GM19463 (cell line): Measurements from ENCODE around the gene GARIN1A.
A peak's percentile ranks its signal among the peaks of the same experiment; 100 is the strongest.
"Not testable (repeated sequence)": the region's sequence is repeated elsewhere in the genome, so short reads cannot be mapped to it uniquely, and the experiment has no call there.

ENCODE experiments used
- ATAC-seq: cut with Tn5 transposase; IDR thresholded peaks from one replicate; pipeline ENCODE4 v1.9.1; 2021; ENCODE audit warnings: mild to moderate bottlenecking, moderate library complexity; ENCODE audit not compliant: unreplicated experiment

Gene GARIN1A

DNA sequence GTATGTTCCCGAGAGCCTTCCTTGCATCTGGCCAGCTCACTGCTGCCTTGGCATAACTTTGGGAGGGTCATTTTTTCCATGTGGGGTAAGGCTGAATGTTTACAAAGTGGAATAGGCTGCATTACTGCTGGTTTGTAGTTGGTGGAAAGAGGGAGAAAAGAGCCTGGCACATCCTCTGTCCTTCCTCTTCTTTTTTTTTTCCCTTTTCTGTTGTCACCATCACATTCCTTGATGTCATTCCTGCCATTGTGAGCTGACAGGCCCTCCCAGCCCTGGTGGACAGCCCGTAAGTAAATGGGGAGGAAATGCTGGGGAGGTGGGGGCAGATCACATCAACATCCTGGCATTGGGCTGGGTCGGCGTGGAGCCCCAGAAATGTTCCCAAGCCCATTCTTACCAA lies at the start of gene GARIN1A:
Gene GARIN1A, plus strand, starts transcription at position 301 of the 400 bp plus-strand sequence. CDS start 106 bp downstream, outside the sequence.
- ATAC-seq = no peak

DNA sequence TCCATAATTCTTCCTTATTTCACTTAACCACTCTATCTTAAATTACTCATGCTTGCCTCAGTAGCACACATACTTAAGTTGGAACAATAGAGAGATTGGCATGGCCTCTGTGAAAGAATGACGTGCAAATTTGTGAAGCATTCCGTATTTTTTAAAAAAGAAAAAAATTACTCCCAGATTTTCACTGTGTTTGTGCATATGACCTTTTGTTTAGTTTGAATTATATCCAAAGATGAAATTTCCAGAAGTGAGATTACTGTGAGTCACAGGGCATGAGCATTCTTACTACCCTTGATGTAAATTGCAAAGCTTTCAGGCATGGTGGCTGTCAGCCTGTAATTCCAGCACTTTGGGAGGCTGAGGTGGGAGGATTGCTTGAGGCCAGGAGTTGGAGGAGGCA lies 45.0 kb upstream of the GARIN1A start:
- not testable (repeated sequence) for ATAC-seq

DNA sequence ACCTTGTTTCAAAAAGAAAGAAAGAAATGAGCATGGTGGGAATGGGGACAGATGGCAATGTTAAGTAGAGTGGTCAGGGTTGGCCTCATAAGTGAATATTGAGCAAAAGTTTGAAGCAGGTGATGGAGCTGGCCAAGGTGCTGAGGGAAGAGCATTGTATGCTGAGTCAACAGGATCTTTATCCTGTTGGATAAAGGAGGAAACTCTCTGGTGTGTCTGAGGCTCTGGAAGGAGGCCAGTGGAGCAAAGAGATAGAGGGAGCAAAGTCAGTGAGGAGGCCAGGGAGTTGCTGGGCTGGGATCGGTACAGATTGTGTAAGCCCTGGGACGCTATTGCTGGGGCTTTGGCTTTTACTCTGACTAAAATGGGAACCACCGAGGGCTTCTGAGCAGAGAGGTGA lies 38.2 kb upstream of the GARIN1A start:
- ATAC-seq = not testable (repeated sequence)

DNA sequence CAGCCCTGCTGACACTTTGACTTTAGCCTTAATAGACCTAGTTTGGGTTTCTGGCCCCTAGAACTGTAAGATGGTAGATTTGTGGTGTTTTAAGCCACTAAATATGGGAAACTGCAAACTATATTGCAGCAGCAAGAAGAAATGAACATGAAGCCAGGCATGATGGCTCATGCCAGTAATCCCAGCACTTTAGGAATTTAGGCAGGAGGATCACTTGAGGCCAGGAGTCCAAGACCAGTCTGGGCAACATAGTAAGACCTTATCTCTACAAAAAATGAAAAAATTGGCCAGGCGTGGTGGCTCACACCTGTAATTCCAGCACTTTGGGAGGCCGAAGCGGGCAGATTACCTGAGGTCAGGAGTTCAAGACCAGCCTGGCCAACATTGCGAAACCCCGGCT lies 26.9 kb upstream of the GARIN1A start:
- ATAC-seq = not testable (repeated sequence)

DNA sequence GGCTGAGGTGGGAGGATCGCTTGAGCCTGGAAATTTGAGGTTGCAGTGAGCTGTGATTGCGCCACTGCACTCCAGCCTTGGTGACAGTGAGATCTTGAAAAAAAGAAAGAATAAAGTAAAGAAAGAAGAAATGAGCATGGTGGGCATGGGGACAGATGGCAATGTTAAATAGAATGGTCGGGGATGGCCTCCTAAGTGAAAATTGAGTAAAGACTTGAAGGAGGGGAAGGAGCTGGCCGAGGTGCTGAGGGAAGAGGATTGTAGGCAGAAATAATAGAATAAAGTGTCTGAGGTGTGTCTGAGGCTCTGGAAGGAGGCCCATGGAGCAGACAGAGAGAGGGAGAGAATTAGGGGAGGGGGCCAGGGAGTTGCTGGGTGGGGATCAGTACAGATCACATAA lies 26.2 kb upstream of the GARIN1A start:
- ATAC-seq = not testable (repeated sequence)

DNA sequence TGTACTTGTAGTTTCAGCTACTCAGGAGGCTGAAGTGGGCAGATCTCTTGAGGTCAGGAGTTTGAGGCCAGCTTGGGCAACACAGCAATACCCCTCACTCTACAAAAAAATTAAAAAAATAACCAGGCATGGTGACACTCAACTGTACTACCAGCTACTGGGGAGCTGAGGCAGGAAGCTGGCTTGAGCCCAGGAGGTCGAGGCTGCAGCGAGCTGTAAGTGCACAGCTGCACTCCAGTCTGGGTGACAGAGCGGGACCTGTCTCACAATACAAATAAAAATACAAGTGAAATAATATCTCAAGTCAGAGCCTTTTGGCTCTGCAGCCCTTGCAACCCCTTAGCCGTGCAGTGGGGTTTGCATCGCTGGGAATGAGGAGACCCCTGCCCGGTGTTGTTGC lies 25.2 kb upstream of the GARIN1A start:
- ATAC-seq = not testable (repeated sequence)

DNA sequence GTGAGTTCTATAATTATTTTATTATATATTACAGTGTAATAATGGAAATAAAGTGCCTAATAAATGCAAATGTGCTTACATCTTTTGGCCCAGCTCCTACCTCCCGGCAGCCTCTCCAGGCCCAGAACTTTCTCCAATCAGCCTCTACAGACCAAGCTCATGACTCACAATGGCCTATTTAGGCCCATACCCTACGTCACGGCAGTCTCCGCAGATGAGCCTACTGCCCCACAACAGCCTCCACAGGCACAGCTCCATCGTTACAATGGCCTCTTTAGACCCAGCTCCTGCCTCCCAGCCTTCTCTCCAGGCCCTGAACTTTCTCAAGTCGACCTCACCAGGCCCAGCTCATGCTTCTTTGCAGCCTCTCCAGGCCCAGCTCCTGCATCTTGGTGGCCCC lies 21.0 kb upstream of the GARIN1A start:
- ATAC-seq = not testable (repeated sequence)

DNA sequence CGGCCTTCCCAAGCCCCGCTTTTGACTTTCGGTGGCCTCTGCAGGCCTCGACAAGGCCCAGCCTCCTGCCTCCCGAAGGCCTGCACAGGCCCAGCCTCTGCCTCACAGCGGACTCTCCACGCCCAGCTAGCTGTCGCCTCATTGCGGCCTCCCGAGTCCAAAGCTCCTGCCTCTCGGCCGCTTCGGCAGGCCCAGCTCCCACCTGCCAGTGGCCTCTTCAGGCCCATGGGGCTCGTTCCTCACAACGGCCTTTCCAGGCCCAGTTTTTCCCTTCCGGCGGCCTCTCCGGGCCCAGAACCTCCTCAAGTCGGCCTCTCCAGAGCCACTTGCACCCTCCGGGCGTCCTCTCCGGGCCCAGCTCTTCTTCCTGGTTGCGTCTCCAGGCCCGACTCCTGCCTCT lies 19.5 kb upstream of the GARIN1A start:
- not testable (repeated sequence) for ATAC-seq

DNA sequence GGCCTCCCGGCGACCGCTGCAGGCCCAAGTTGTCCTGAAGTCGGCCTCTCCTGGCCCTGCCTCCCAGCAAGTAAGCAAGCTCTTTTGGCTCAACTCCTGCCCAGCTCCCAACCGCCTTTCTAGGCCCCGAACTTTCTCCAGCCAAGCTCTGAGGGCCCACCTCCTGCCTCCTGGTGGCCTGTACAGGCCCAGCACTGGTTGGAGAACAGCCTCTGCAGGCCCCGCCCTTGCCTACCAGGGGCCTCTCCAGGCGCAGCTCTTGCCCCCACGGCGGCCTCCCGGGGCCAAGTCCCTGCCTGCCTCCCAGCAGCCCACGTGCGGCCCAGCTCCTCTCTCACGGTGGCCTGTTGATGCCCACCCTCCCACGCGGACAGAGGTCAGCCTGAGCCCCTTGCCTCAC lies 18.9 kb upstream of the GARIN1A start:
- not testable (repeated sequence) for ATAC-seq

DNA sequence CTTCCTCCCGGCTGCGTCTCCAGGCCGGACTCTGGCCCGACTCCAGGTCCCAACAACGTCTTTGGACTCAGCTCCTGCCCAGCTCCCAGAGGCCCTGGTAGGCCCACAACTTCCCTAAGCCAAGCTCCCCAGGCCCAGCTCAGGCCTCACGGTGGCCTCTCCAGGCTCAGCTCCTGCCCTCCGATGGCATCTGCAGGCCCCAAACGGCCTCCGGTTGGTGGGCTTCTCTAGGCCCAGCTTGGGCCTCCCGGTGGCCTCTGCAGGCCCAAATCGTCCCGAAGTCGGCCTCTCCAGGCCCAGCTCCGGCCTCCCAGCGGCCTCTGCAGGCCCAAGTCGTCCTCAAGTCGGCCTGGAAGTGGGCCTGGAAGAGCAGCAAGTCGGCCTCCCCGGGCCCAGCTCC lies 18.0 kb upstream of the GARIN1A start:
- not testable (repeated sequence) for ATAC-seq

DNA sequence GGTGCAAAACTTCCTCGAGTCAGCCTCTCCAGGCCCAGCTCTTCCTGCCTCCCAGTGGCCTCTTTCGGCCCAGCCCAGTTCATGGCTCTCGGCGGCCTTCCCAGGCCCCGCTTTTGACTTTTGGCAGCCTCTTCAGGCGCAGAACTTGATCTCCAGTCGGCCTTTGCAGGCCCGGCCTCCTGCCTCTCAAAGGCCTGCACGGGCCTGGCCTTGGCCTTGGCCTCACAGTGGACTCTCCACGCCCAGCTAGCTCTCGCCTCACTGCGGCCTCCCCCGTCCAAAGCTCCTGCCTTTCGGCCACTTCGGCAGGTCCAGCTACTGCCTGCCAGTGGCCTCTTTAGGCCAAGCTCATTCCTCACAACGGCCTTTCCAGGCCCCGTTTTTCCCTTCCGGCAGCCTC lies 17.6 kb upstream of the GARIN1A start:
- not testable (repeated sequence) for ATAC-seq

DNA sequence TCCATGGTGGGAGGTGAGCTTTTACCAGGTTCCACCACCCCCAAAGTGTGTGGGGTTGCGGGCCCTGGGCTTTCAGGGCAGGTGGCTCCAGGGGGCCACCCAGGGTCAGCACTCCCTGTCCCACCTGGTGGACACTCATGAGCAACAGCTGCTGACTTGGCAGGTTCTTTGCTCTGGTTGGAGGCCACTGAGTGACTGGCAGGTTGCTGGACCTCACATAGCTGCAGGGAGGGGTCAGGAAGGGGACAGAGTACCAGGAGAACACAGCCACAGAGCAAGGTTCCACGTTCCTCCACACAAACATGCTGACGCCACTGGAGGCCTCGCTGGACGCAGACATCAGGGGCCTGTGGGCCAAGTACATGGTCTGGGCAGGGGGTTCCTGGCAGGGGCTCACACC lies 13.7 kb upstream of the GARIN1A start:
- ATAC-seq = not testable (repeated sequence)

DNA sequence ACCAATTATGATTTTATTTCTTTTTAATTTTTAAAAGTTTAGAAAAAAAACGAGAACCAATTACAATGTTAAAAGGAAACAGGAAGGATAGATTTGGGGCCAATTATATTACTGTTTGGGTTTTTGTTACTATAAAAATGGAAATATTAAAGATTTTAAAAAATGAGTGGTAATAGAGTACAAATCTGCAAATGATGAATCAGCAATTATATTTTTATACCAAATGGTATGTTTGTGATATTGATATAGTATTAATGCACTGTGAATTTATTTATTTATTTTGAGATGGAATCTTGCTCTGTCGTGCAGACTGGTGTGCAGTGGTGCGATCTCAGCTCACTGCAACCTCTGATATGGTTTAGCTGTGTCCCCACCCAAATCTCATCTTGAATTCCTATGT lies 11.5 kb upstream of the GARIN1A start:
- no peak for ATAC-seq

DNA sequence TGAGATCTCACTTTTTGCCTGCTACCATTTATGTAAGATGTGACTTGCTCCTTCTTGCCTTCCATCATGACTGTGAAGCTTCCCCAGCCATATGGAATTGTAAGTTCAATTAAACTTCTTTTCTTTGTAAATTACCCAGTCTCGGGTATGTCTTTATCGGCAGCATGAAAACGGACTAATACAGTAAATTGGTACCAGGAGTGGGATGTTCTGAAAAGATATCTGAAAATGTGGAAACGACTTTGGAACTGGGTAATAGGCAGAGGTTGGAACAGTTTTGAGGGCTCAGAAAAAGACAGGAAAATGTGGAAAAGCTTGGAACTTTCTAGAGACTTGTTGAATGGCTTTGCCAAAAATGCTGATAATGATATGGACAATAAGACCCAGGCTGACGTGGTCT lies 10.6 kb upstream of the GARIN1A start:
- no peak for ATAC-seq

DNA sequence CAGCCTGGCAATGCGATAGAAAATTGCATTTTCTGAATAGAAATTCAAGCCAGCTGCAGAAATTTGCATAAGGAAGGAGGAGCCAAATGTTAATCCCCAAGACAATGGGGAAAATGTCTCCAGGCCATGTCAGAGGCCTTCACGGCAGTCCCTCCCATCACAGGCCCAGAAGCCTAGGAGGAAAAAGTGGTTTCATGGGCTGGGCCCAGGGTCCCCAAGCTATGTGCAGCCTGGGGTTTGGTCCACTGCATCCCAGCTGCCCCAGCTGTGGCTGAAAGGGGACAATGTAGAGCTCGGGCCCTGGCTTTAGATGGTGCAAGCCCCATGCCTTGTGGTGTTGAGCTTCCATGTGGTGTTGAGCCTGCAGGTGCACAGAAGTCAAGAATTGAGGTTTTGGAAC lies 10.0 kb upstream of the GARIN1A start:
- no peak for ATAC-seq

DNA sequence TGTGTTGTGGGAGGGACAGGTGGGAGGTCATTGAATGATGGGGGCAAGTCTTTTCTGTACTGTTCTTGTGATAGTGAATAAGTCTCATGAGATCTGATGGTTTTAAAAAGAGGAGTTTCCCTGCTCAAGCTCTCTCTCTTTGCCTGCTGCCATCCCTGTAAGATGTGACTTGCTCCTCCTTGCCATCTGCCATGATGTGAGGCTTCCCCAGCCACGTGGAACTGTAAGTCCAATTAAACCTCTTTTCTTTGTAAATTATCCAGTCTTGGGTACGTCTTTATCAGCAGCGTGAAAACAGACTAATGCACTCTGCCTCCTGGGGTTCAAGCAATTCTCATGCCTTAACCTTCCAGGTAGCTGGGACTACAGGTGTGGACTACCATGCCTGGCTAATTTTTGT lies 8.9 kb upstream of the GARIN1A start:
- ATAC-seq = not testable (repeated sequence)

DNA sequence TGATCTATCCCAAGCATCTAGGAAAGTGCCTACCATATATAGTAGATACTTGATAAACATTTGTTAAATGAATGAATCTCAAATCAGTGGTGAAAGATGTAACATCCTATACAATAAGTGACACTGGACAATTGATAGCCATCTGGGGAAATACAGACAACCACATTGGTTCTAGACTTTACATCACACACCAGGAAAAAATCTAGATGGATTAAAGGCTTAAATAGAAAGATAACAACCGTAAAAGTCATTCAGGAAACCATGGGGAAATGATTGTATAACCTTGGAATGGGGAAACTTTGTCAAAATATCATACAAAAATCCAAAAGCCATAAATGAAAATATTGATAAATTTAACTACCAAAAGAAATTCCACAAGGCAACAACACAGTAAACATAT lies 7.0 kb upstream of the GARIN1A start:
- ATAC-seq = no peak

DNA sequence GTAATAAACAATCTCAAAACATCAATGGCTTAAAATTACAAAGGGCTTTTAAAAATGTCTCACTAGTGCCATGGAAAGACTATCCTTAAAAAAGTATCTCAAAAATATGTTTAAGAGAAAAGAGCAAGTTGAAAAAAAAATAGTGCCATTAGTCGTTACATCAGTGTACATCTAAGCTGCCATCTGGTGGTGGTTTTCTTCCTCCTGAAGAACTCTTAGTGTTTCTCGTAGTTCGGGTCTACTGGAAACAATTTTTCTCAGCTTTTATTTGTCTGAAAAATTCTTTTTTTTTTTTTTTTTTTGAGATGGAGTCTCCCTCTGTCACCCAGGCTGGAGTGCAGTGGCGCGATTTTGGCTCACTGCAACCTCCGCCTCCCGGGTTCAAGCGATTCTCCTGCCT lies 5.9 kb upstream of the GARIN1A start:
- no peak for ATAC-seq

DNA sequence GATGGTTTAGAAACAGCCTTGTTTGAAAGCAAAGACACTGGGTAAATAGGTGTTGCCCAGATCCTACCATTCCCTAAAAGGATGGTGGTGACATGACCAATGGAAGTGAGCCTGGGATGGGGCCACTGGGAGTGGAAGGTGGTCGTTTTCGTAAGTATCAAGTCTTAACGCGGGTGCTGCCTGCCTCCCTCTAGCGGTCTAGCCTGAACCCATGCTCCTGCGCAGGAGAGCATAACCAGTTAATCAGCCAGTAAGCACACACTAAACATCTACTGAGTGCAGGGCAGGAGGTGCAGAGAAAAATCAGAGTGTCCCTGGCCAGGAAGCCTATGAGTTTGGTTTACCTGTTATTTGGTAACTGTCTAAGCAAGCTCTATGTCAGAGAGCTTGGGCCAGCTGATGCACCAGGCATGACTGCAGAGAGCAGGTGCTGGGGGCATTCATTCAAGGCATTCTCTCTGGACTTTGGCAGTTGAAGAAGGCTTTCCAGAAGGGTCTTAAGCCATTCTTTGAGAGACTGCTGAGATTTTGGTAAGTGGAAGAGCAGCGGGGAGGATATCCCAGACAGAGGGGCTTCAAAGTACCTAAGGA lies 930 bp downstream of the GARIN1A start:
- no peak for ATAC-seq

DNA sequence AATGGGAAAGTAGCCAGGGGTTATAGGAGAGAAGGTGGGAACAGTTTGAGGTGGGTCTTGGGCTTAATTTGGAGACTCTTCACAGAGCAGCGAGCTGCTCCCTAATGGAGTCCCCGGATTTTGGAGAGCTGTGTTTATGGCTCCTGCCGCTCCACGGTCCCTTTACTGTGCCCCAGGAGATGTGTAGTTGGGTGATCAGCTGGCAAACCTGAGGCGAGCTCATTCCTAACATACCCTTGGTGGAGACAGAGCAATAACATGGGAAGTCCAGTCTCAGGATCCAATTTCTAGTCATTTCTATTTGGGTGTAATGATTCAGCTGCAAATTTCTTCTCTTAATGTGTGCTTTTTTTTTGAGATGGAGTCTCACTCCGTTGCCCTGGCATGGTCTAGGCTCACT lies 1.5 kb downstream of the GARIN1A start:
- no peak for ATAC-seq

DNA sequence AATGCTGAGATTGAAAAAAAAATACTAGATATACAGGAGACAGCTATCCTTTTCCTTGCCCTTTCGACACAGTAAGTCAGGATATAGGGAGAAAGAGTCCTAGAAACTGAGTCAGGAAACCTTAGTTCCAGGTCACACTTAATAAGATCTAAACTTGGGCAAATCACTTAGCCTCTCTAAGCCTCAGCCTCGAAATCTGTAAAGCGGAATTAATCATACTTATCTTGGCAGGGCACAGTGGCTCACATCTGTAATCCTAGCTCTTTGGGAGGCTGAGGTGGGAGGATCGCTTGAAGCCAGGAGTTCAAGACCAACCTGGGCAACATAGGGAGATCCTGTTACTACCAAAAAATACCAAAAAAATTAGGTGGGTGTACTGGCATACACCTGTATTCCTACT lies 4.6 kb downstream of the GARIN1A start:
- ATAC-seq = no peak

DNA sequence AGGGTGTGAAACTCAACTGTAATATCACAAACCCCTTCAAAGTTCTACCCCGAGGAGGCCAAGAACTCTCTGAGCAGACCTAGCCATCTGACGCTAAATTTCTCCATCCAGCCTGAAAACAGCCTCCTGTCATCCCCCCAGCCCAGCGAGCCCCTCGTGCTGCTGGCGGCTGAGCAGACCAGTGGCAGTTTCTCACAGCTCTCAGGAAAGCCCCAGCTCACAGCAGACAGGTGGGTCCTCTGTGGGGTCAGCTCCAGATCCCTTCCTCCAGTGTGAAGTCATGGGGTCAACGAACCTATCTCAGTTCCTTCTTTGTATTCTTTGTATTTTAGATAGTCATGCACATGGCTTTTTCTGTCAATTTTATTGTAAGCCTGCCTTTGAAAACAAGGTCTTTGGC lies 7.8 kb downstream of the GARIN1A start:
- peak; percentile 80 for ATAC-seq

DNA sequence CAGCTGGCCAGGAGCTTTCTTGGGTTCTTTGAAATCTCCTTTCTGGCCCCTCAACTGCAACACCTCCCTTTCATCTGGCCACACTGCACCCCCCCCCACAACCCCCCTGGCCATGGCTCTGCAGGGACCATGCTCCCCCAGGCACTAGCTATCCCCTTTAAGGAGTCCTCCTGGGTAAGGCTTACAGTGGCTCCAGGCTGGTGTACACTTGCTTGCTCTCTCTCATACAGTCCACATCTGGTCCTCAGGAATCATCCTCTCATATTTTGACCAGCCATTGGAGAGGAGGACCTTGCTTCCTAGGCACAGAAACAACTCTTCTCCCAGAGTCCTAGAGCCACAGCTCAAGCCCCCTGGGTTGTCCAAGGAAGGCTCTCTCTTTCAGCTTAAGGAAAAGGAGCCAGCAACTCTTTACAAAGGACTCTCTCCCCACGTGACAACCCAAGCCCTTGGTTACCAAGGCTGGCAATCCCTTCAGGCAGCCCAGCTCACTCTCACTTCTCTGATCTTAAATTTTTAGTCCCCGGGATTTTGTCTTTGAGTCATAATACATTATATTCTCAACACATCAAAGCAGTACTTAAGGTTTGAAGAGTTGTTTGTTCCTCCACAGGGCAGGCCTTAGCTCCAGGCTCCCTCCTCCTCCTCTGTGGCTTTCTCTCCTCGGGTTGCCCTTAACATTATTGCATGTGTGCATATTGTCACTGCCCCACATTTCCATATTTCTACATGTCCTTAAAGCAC lies 9.9 kb downstream of the GARIN1A start:
- peak; percentile 38 for ATAC-seq
